Fibroblast of the aortic adventitia (primary cell): ENCODE results near the gene PLPP3. TPM values are rescaled to one million over a fixed set of nuclear protein-coding genes. Genes with fewer than 3 reads are reported as not detected.

ENCODE experiments used
- DNase-seq: peaks from one replicate; pipeline ENCODE4 v3.0.0-alpha.2; 2010; ENCODE audit warnings: low read depth
- H3K4me3 ChIP-seq: 2 replicates; pipeline ENCODE4 v1.5.1; 2011; ENCODE audit warnings: low read depth, mild to moderate bottlenecking, control low read depth, low read length, moderate library complexity
- CTCF ChIP-seq: IDR thresholded peaks from 2 replicates; pipeline ENCODE4 v1.5.1; 2011; ENCODE audit warnings: mild to moderate bottlenecking, low read length, control low read depth, inconsistent platforms; ENCODE audit not compliant: insufficient read depth
- total RNA-seq: library from RNA; depleted of rRNA; stranded (reverse); fragments of >200 nt; gene quantifications from 2 replicates; pipeline ENCODE4 v1.2.3, GENCODE V29; 2012; ENCODE audit warnings: low replicate concordance

PLPP3 gene
- total RNA-seq, 1 donor, result 270 TPM

- DNase-seq, result no peak
- H3K4me3 ChIP-seq, result no peak overlapping the region
- TF ChIP-seq CTCF, result no peak
Measured at GRCh38 chr1:56468518-56468917, 110.8 kb downstream of the PLPP3 start.

- DNase-seq, result no peak
- TF ChIP-seq CTCF, result no peak
- H3K4me3 ChIP-seq, result no peak overlapping the region
Measured at GRCh38 chr1:56466538-56466937, 112.8 kb downstream of the PLPP3 start.

DNA sequence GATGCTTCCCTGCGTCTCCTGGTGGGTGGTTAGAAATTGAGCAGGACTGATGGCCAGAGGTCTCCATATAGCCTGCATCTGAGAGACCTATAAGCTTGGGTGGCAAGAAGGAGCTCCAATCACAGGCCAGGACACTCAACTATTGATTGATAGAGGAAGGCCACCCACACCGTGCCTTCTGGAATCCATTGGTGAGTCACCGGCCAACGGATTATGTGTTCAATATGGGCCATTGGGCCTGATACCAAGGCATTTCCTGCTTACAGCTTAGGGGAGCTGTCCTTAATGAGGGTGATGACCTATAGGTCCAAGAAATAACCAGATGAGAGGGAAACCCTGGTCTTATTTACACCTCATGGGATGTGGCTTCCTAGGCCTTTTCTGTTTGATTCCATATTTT, 115.1 kb downstream of the PLPP3 start:
- no peak for DNase-seq
- no peak overlapping the region for H3K4me3 ChIP-seq
- TF ChIP-seq CTCF, result no peak

DNA sequence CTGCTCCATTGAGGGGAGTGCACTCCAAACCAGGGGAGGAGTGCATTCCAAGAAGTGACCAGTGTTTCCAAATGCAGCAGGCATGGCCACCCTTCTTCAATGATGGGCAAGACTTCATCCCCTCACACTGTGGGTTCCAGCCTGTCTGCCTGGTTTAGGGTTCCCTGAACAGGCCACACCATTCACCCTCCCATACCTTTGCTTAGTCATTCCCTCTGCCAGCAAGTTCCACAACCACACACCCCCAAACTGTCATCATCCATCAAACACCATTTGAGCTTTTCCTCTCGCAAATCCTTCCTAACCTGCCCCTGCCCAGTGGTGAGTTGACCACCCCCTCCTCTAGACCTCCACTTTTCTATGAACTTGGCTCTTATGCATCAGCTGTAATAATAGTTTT, 116.0 kb downstream of the PLPP3 start:
- DNase-seq, result no peak
- no peak for TF ChIP-seq CTCF
- no peak overlapping the region for H3K4me3 ChIP-seq

- H3K4me3 ChIP-seq, result no peak overlapping the region
- no peak for TF ChIP-seq CTCF
- DNase-seq, result no peak
Measured at GRCh38 chr1:56462209-56462608, 117.2 kb downstream of the PLPP3 start.

DNA sequence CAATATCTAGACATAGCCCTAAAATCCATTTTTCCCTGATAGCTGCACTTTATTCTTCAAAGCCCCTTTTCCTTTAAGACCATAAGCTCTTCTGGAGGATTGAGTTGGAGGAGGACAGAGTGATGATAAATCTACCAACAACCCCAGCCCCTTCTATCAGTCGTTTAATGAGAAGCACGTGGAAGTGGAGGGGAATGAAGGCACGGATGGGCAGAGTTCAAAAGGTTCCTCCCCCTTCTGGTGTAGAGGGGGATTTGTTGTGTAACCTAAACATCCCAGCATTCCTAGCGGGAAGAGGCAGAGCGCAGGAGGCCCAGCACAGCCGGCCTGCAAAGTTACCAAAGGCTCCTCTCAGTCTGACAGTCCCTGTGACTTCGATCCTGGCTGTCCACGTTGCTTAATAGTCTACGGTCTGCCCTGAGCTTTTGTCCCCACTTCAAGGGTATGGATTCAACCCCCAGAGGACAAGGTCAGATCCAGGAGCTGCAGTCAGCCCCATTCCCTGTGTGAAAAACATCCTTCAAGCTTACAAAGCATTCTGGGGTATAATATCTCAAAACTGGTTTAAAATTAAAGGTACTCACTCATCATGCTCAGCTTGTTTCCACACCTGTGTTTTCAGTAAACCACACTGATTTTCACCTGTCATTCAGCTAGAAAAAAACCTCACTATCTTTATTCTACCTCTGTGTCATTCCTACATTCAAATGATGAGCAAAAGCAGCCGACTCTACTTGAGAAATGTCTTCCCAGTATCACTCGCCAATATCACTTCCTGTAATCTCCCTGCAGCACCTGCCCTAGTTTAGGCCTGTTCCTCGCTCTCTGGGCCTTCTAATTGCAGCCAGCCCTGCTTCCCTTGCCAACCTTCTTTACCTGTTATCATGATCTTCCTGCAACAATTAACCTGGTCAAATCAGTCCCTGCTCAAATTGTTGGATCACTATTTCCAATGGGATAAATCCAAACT, 117.9 kb downstream of the PLPP3 start:
- no peak for DNase-seq
- no peak for TF ChIP-seq CTCF
- H3K4me3 ChIP-seq, result no peak overlapping the region
